Stimulated activated CD4-positive, alpha-beta T cell treated with anti-CD3 and anti-CD28 coated beads, Interleukin-1b, Interleukin-23, amount 100 ng/mL, for 24 hours (primary cell): ENCODE measurements around the gene TROAP.
"Not testable (repeated sequence)": the region's sequence is repeated elsewhere in the genome, so short reads cannot be mapped to it uniquely, and the experiment has no call there.

Source experiments
- DNase-seq, 4 experiments: peaks; one replicate each; pipeline ENCODE4 v3.0.0-alpha.2; 2020; ENCODE audit warnings: low read depth in 4 of 4, low spot score in 1 of 4

The TROAP gene

GRCh38 chr12:49366096-49366651, 43.1 kb downstream of the TROAP start:
- no peak for DNase-seq

- DNase-seq, result peak; percentile 68 to 88 (median 78)
These were observed 43.8 kb downstream of the TROAP start for GRCh38 chr12:49366652-49367380.

DNA sequence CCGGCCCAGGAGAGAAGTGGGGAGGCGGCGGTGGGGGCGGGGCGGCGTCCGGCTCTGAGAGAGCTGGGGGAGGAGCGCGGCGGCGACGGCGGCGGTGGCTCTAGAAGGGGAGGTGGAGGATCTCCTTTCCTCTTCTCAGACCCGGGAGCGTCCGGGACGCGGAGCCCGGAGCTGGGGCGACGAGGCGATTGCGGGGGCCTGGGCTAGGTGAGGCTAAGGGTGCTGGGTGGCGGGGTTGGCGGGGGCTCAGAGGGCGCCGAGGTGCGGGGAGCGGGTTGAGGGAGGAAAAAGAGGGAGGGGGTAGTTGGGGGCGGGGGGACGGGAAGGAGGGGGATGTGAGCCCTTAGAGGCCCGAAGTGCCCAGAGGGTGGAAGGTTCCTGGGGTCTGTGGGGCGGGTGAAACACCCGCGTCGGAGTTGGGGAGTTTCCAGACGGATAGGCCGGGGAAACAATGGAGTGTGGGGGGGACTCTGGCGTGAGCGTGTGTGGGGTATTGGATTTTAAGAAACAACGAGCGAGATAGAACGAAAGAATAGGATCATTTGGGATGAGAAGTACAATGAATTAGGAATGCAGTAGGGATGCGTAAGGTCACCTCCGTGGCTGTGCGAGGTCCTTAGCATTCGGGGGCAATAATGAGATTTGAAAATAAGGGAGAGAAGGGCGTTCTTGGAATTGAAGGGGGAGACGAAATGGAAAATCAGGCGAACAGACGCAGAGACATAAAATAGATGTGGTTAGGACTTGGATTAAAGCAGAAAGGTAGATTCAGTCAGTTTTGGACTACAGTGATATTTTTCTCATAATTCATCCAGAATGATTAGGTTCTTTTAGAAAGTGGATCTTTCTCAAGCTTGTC, 44.6 kb downstream of the TROAP start, which contains the start of gene SPATS2:
Gene SPATS2, plus strand, starts transcription at position 82 of the 859 bp plus-strand sequence. CDS start 93,551 bp downstream, outside the sequence.
- DNase-seq, result no peak

- DNase-seq, result no peak
These were observed 45.2 kb downstream of the TROAP start for GRCh38 chr12:49368240-49368600.

DNA sequence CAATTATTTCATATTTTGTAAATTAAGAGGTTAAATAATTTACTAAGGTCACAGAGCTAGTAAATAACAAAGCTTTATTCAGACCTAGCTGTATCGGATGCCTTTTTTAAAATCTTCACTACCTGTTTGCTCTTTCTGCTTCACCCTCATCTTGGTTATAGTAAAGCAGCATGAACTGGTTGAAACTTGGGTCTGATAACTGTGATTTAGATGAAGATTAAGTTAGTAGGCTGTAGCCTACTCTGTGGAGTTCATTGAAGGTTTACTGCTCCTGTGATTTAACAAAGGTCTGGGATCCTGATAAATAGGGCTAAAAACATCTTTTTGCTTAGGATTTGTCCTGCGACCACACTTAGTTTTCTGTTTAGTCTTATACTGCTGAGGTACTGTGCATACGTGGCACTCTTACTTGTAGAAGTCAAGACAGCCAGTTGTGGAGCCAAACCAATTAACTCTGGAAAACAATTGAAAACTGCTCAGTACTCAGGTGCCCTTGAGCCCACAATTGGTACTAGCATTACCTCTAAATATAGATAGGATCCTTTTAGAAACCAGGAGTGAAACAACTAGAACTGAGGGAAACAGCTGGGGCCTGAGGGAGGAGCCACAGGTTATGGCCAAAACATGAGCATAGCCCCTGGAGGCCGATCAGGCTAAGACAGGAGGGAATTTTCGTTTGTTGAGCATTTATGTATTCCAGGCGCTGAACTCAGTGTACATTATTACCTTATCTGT, 46.5 kb downstream of the TROAP start:
- no peak for DNase-seq

DNA sequence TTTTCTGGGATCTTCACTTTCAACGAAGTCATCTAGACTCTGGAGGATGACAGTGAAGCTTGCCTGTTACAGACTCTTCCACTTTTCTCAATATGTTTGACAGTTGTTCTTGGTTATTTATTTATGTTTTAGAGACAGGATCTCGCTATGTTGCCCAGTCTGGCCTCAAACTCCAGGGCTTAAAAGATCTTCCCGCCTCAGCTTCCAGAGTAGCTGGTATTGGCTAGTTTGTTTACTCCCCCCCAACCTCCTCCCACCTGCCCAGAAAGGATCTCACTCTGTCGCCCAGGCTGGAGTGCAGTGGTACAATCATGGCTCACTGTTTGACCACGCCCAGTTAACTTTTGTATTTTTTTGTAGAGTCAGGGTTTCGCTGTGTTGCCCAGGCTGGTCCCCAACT, 47.5 kb downstream of the TROAP start:
- DNase-seq, result no peak

DNA sequence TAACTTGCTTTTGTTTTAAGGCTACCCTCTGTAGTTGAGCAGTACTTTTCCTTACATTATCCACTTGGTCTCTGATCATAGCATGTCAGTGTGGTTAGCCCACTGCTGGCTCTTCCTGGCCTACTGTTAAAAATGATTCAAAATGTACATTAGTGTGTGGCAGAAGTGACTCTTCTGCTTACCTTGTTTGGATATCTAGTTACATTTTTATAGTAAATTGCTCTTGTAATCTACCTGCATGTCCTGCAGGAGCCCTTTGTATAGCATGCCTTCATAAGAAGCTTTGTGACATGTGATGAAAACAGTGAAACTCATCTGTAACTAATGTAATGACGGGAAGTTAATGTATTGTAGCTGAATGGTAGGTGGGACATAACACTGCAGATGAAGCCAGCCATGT, 52.4 kb downstream of the TROAP start:
- DNase-seq, result no peak

- no peak for DNase-seq
These were observed 54.3 kb downstream of the TROAP start for GRCh38 chr12:49377386-49377785.

DNA sequence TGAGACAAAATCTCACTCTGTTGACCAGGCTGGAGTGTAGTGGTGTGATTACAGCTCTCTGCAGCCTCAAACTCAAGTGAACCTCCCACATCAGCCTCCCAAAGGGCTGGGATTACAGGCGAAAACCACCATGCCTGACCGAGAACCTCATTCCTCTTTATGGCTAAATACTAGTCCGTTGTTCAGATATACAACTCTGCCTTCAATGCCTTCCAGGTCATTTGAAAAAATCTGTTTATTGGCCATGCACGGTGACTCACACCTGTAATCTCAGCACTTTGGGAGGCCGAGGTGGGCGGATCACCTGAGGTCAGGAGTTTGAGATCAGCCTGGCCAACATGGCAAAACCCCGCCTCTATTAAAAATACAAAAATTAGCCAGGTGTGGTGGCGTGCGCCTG, 57.1 kb downstream of the TROAP start:
- DNase-seq, result not testable (repeated sequence)
